HEK293T (cell line): ENCODE measurements around the gene ZIC1.

Experiments
- BHLHE40 ChIP-seq: fragments of 450-650 bp; IDR thresholded peaks from 2 replicates; pipeline ENCODE4 v1.6.1; 2016; ENCODE audit warnings: mild to moderate bottlenecking, moderate library complexity, borderline replicate concordance
- ELF4 ChIP-seq: fragments of 450-650 bp; IDR thresholded peaks from 2 replicates; pipeline ENCODE4 v1.6.1; 2017; ENCODE audit warnings: antibody characterized with exemption
- SP1 ChIP-seq: fragments of 450-650 bp; IDR thresholded peaks from 2 replicates; pipeline ENCODE4 v1.6.1; 2017
- ZNF384 ChIP-seq: fragments of 450-650 bp; IDR thresholded peaks from 2 replicates; pipeline ENCODE4 v1.6.1; 2016

- TF ChIP-seq BHLHE40 = no peak
- TF ChIP-seq SP1 = no peak
- TF ChIP-seq ZNF384 = no peak
- no peak for TF ChIP-seq ELF4
These were observed 50.0 kb downstream of the ZIC1 start for GRCh38 chr3:147458995-147459704.
